ENCODE results near the gene CDKN2AIPNL.
"Not testable (repeated sequence)": the region's sequence is repeated elsewhere in the genome, so short reads cannot be mapped to it uniquely, and the experiment has no call there.

The CDKN2AIPNL gene

GRCh38 chr5:134437847-134438581 lies 26.3 kb upstream of the CDKN2AIPNL start:
- no peak for FAIRE-seq

GRCh38 chr5:134437340-134437846 lies 25.7 kb upstream of the CDKN2AIPNL start:
- FAIRE-seq, result no peak

GRCh38 chr5:134436523-134437339 lies 25.1 kb upstream of the CDKN2AIPNL start:
- no peak for FAIRE-seq

DNA sequence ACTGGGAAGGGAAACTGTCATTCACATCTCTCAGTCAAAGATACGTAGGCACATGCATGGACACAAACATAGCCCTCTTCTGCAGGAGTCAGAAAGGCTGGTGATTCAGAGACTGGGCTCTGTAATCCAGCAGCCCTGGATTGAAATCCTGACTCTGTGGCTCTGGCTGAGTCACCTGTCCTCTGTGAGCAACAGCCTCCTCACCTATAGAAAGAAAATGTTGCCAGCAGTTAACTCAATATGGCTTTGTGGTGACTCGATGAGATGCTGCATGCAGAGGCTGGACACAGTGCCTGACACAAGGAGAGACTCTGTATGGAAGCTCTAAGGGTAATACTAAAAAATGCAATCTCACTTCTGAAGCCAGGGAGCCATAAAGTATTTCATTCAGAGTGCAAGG lies 23.9 kb upstream of the CDKN2AIPNL start:
- FAIRE-seq, result no peak

- no peak for FAIRE-seq
Measured at GRCh38 chr5:134432677-134433359, 21.1 kb upstream of the CDKN2AIPNL start.

- no peak for FAIRE-seq
Measured at GRCh38 chr5:134432174-134432573, 20.5 kb upstream of the CDKN2AIPNL start.

GRCh38 chr5:134430001-134430569 lies 18.4 kb upstream of the CDKN2AIPNL start:
- no peak for FAIRE-seq

DNA sequence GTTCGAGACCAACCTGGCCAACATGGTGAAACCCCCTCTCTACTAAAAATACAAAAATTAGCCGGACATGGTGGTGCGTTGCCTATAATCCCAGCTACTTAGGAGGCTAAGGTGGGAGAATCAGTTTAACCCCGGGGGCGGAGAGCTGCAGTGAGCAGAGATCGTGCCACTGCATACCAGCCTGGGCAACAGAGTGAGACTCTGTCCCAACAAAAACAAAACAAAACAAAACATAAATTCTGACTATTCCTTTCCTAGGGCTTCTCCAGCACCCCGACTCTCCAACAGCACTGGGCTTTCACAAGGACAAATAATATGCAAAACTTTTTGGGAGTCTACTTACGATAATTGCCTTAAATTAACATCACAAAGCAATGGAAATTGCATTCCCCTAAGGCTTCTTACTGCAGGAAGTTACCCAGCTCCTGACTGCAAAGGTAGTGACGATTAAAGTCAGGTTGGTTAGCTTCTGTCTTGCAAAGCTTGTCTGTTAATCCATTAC lies 15.9 kb upstream of the CDKN2AIPNL start:
- FAIRE-seq, result no peak

GRCh38 chr5:134426361-134426760 lies 14.7 kb upstream of the CDKN2AIPNL start:
- no peak for FAIRE-seq

DNA sequence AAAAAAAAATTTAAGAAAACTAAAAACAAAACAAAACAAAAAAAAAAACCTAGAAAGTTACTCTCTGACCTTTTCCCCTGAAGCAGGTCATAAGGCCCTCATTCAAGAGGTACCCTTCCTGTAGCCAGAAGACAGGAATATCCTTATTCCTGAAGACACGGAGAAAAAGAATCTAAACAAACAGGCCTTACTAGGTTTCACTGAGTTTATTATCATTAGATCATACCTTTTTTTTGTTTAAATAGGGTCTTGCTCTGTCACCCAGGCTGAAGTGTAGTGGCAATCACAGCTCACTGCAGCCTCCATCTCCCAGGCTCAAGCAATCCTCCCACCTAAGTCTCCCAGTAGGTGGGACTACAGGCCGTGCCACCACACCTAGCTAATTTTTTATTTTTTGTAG lies 11.7 kb upstream of the CDKN2AIPNL start:
- no peak for FAIRE-seq

DNA sequence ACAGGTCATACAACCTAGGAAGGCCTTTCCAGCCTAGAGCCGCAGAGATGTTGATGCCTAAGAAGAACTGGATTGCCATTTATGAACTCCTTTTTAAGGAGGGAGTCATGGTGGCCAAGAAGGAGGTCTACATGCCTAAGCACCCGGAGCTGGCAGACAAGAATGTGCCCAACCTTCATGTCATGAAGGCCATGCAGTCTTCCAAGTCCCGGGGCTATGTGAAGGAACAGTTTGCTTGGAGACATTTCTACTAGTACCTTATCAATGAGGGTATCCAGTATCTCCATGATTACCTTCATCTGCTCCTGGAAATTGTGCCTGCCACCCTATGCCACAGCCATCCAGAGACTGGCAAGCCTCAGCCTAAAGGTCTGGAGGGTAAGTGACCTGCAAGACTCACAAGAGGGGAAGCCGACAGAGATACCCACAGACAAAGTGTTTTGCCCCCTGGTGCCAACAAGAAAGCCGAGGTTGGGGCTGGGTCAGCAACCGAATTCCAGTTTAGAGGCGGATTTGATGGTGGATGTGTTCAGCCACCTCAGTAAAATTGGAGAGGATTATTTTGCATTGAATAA lies 11.2 kb upstream of the CDKN2AIPNL start:
- no peak for FAIRE-seq

DNA sequence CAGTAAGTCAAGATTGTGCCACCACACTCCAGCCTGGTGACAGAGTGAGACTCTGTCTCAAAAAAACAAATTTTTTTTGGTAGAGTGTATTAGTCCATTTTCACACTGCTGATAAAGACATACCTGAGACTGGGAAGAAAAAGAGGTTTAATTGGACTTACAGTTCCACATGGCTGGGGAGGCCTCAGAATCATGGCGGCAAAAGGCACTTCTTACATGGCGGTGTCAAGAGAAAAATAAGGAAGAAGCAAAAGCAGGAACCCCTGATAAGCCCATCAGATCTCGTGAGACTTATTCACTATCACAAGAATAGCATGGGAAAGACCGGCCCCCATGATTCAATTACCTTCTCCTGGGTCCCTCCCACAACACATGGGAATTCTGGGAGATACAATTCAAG lies 9.4 kb upstream of the CDKN2AIPNL start:
- FAIRE-seq, result not testable (repeated sequence)

- FAIRE-seq, result no peak
Measured at GRCh38 chr5:134420343-134420742, 8.7 kb upstream of the CDKN2AIPNL start.

GRCh38 chr5:134418958-134419357 lies 7.3 kb upstream of the CDKN2AIPNL start:
- FAIRE-seq, result no peak

DNA sequence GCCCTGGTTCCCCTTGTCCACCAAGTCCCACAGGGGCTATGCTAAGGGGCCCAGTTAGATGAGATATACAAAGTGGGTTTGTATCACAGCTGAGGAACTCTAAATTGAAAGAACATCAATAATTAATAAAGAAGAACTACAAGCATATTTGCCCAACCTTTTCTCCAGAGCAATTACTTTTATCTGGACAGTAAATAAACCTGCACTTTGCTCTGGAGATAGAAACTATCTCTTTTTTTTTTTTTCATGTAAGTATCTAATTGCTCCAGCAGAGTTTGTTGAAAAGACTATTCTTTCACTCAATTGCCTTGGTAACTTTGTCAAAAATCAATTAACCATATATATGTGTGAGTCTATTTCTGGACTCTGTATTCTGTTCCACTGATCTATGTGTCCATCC lies 6.0 kb upstream of the CDKN2AIPNL start:
- no peak for FAIRE-seq

- no peak for FAIRE-seq
Measured at GRCh38 chr5:134413046-134413445, 1.4 kb upstream of the CDKN2AIPNL start.

GRCh38 chr5:134411228-134411545 lies 494 bp downstream of the CDKN2AIPNL start:
- no peak for FAIRE-seq

DNA sequence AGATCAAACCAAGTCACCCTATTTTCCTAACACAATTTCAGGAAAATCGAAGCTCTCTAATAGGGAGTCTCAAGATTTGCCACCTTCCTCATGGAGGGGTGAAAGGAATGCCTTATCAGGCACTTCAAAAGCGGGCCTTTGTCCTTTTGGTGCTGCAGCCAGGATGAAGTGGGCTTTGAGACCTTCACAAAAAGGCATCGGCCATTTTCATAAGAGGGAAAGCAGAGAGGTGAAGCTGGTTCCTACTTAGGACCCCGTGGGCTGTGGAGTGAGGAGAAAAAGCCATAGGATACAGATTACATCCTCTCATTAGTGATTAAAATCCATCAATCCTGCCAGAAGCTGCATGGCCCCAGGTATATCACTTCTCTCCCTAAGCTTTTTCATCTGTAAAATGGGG lies 859 bp downstream of the CDKN2AIPNL start:
- no peak for FAIRE-seq

GRCh38 chr5:134409321-134409720 lies 2.4 kb downstream of the CDKN2AIPNL start:
- FAIRE-seq, result no peak

DNA sequence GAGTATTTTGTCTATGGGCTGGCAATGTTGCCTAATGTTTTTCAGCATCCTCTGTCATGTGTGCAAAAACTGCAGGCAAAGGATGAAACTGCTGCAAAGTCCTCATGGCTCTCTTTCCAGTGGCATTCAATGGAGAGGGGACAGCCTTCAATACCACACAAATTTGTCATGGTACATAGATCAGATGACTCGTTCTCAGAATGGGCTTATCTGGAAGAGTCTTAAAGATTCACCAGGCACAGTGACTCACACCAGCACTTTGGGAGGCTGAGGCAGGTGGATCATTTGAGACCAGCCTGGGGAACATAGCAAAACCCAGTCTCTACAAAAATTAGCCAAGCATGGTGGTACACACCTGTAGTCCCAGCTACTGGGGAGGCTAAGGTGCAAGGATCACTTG lies 5.3 kb downstream of the CDKN2AIPNL start:
- FAIRE-seq, result no peak

DNA sequence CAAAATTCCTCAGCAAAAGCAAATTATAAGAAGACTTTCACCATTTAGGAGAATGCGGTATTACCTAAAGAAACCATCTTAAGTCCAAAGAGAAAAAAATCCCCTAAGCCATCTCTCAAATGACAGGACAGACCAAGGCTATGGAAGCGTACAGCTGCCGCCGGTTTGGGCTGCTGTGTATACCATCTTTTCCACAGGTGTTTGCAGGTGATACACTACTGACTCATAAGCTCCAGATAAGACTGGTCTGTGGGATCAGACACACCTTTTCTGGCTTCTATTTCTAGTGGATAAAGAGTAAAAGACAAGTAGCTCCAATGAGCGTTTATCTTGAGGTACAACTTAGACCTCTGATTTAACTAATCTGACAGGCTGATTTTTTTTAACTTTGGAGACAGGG lies 7.7 kb downstream of the CDKN2AIPNL start:
- FAIRE-seq, result no peak

- no peak for FAIRE-seq
Measured at GRCh38 chr5:134398609-134399155, 13.0 kb downstream of the CDKN2AIPNL start.
